Measurements from ENCODE around the gene ACOXL. TPM values are rescaled to one million over a fixed set of nuclear protein-coding genes. Genes with fewer than 3 reads are reported as not detected.

Gene ACOXL
- total and polyA plus RNA-seq, 2 of the 8 experiments (the other 6 are each of a cell fraction or from before 2014, with no cell fraction given), result 11.4 to 20.6 TPM

GRCh38 chr2:110896226-110896625, 163.9 kb downstream of the ACOXL start:
- Histone ChIP-seq H3K27me3 (replicated peaks in 1 of 4; ENCODE audit: control insufficient read depth in 3 of 4, extremely low read depth in 1 of 4, insufficient read depth in 3 of 4, low read length in 3 of 4) (no peaks in the 10 kb centered on the region), H2BK120ac (replicated peaks; ENCODE audit: low read depth, low read length) (no peak overlapping the region), H3K23ac (ENCODE audit: insufficient read length) (no peak overlapping the region), H3K18ac (ENCODE audit: extremely low read depth, low read length) (no peak overlapping the region), H2BK12ac (ENCODE audit: low read depth, low read length) (no peak overlapping the region), H3K9me3 (ENCODE audit: insufficient read depth in 2 of 2, low read depth in 1 of 2, low read length in 1 of 2) (no peaks in the 10 kb centered on the region), H3K27ac (ENCODE audit: low read depth, low read length) (no peak overlapping the region), H3K23me2 (ENCODE audit: low read depth, low read length) (no peaks in the 10 kb centered on the region), H3K56ac (replicated peaks; ENCODE audit: insufficient read length, low read depth, low read length) (no peak overlapping the region), H3K79me2 (ENCODE audit: control insufficient read depth in 1 of 2, insufficient read depth in 2 of 2, low read length in 2 of 2) (no peaks in the 10 kb centered on the region), H4K20me1 (replicated peaks in 1 of 2; ENCODE audit: control insufficient read depth in 1 of 2, insufficient read depth in 2 of 2, low read length in 2 of 2) (no peaks in the 10 kb centered on the region), H3K4me1 (replicated peaks in 1 of 4; ENCODE audit: control insufficient read depth in 3 of 4, insufficient read depth in 4 of 4, low read length in 3 of 4) (no peaks in the 10 kb centered on the region), H2BK5ac (ENCODE audit: low read depth, low read length) (no peak overlapping the region), H2BK15ac (ENCODE audit: low read length) (no peak overlapping the region), H4K8ac (ENCODE audit: extremely low read depth, insufficient read depth, low read length) (no peak overlapping the region), H2AK5ac (ENCODE audit: low read depth, low read length) (no peak overlapping the region), H2AFZ (ENCODE audit: low read length) (no peak overlapping the region), H2BK20ac (ENCODE audit: low read length) (no peak overlapping the region), H4K5ac (ENCODE audit: insufficient read length, low read depth, low read length) (no peak overlapping the region), H3K14ac (ENCODE audit: insufficient read length) (no peak overlapping the region), H3K79me1 (ENCODE audit: low read depth, low read length) (no peaks in the 10 kb centered on the region), H4K91ac (replicated peaks; ENCODE audit: insufficient read length, low read length) (no peak overlapping the region), H3K36me3 (ENCODE audit: control insufficient read depth in 2 of 4, insufficient read depth in 4 of 4, low read length in 3 of 4) (no peaks in the 10 kb centered on the region; a peak in 1 of 8 replicates), H3K9ac (replicated peaks in 1 of 4; ENCODE audit: extremely low read depth in 1 of 4, low read depth in 3 of 4, low read length in 3 of 4) (no peak overlapping the region), H3K4ac (replicated peaks; ENCODE audit: insufficient read length, low read depth, low read length) (no peak overlapping the region), H3K4me2 (ENCODE audit: insufficient read depth in 1 of 2, low read depth in 2 of 2, low read length in 2 of 2) (no peak overlapping the region), H3K4me3 (ENCODE audit: extremely low read depth in 1 of 4, insufficient read depth in 2 of 4, low read depth in 3 of 4, low read length in 4 of 4) (no peak overlapping the region)
- CTCF ChIA-PET (ENCODE audit: partially characterized antibody), result no interaction called here
- TF ChIP-seq NANOG (IDR thresholded peaks at IDR 0.05; ENCODE audit: insufficient read depth, low read depth, low read length, poor library complexity, severe bottlenecking) (no peak), SRF (IDR thresholded peaks at IDR 0.05; ENCODE audit: low read depth, low read length) (no peak), CHD1 (IDR thresholded peaks at IDR 0.05; ENCODE audit: low read depth, low read length) (no peak), SIX5 (IDR thresholded peaks at IDR 0.05; ENCODE audit: low read depth, low read length) (no peak), BCL11A (IDR thresholded peaks at IDR 0.05; ENCODE audit: low read depth in 2 of 2, low read length in 2 of 2) (no peak), HDAC6 (IDR thresholded peaks at IDR 0.05; ENCODE audit: low read depth, low read length) (no peak), CREB1 (IDR thresholded peaks at IDR 0.05) (no peak), MAX (IDR thresholded peaks at IDR 0.05) (no peak), EP300 (IDR thresholded peaks at IDR 0.05; ENCODE audit: borderline replicate concordance in 1 of 2, low read depth in 2 of 2, low read length in 2 of 2) (no peak), CHD2 (IDR thresholded peaks at IDR 0.05; ENCODE audit: low read length) (no peak)
- DNase-seq (ENCODE audit: low read depth in 1 of 2, low spot score in 2 of 2), result no peak
- FAIRE-seq, result no peak
- POLR2A ChIA-PET (ENCODE audit: partially characterized antibody), result no interaction called here
- 84% methylated on average over 3 of the region's 3 CpGs; no CpG with 5 or more reads in 1 of the 2 experiments for WGBS, 2 experiments (ENCODE audit: extremely low coverage in 1 of 2, insufficient coverage in 1 of 2, insufficient read length in 1 of 2, insufficient replicate concordance in 2 of 2, low coverage in 1 of 2, low lambda C conversion rate in 2 of 2, missing lambda C conversion rate in 1 of 2)
